GM23338 (cell line): Measurements from ENCODE around the gene CX3CR1.

Experiments
- CTCF ChIP-seq, 2 experiments: fragments of 200-600 bp in 1 of 2; sonication (generic) in 1 of 2; conservative IDR thresholded peaks; 2 replicates each; pipeline versions ENCODE4 v1.5.1 to v1.6.1; 2016 to 2017; ENCODE audit warnings: antibody characterized with exemption in 2 of 2, low read depth in 2 of 2, mild to moderate bottlenecking in 2 of 2, moderate library complexity in 1 of 2
- EZH2 ChIP-seq: fragments of 200-600 bp; sonication (generic); IDR thresholded peaks from one replicate; pipeline ENCODE4 v1.8.0; 2017; ENCODE audit warnings: antibody characterized with exemption, mild to moderate bottlenecking, low read depth; ENCODE audit not compliant: unreplicated experiment
- EZH2phosphoT487 ChIP-seq: fragments of 200-600 bp; sonication (generic); IDR thresholded peaks from one replicate; pipeline ENCODE4 v1.8.1; 2018; ENCODE audit warnings: antibody characterized with exemption; ENCODE audit not compliant: unreplicated experiment
- NANOG ChIP-seq: IDR thresholded peaks from 2 replicates; pipeline ENCODE4 v1.6.1; 2016; ENCODE audit warnings: antibody characterized with exemption, borderline replicate concordance
- POLR2AphosphoS5 ChIP-seq: IDR thresholded peaks from 2 replicates; pipeline ENCODE4 v1.6.1; 2016; ENCODE audit warnings: antibody characterized with exemption, low read depth
- STAT1 ChIP-seq: IDR thresholded peaks from one replicate; pipeline ENCODE4 v1.6.1; 2016; ENCODE audit warnings: antibody characterized with exemption; ENCODE audit not compliant: unreplicated experiment
- ZNF462 ChIP-seq: fragments of 250-450 bp; sonication (Bioruptor Pico); IDR thresholded peaks from 2 replicates; pipeline ENCODE4 v1.5.0; 2020; ENCODE audit warnings: mild to moderate bottlenecking, moderate library complexity
- TF ChIP-seq, protein P1 (sequence below): IDR thresholded peaks from one replicate; pipeline ENCODE4 v1.6.1; 2018; ENCODE audit warnings: antibody characterized with exemption; ENCODE audit not compliant: unreplicated experiment

GRCh38 chr3:39278616-39278935, 1.3 kb downstream of the CX3CR1 start:
- no peak for TF ChIP-seq CTCF (conservative IDR thresholded peaks at IDR 0.05; ENCODE audit: low read depth in 2 of 2)
- TF ChIP-seq, protein P1, sequence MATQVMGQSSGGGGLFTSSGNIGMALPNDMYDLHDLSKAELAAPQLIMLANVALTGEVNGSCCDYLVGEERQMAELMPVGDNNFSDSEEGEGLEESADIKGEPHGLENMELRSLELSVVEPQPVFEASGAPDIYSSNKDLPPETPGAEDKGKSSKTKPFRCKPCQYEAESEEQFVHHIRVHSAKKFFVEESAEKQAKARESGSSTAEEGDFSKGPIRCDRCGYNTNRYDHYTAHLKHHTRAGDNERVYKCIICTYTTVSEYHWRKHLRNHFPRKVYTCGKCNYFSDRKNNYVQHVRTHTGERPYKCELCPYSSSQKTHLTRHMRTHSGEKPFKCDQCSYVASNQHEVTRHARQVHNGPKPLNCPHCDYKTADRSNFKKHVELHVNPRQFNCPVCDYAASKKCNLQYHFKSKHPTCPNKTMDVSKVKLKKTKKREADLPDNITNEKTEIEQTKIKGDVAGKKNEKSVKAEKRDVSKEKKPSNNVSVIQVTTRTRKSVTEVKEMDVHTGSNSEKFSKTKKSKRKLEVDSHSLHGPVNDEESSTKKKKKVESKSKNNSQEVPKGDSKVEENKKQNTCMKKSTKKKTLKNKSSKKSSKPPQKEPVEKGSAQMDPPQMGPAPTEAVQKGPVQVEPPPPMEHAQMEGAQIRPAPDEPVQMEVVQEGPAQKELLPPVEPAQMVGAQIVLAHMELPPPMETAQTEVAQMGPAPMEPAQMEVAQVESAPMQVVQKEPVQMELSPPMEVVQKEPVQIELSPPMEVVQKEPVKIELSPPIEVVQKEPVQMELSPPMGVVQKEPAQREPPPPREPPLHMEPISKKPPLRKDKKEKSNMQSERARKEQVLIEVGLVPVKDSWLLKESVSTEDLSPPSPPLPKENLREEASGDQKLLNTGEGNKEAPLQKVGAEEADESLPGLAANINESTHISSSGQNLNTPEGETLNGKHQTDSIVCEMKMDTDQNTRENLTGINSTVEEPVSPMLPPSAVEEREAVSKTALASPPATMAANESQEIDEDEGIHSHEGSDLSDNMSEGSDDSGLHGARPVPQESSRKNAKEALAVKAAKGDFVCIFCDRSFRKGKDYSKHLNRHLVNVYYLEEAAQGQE = no peak
- no peak for TF ChIP-seq POLR2AphosphoS5
- TF ChIP-seq EZH2 = no peak
- TF ChIP-seq ZNF462 (CRISPR knock-in tag) = no peak
- TF ChIP-seq STAT1 = no peak
- no peak for TF ChIP-seq EZH2phosphoT487
- TF ChIP-seq NANOG = no peak
